ENCODE results near the gene PRUNE2. TPM values are rescaled to one million over a fixed set of nuclear protein-coding genes. Genes with fewer than 3 reads are reported as not detected.

The PRUNE2 gene
- polyA plus RNA-seq, 1 of the 3 experiments (the other 2 are of a cell fraction) = 13.0 TPM

GRCh38 chr9:76567086-76567485 lies 338.8 kb downstream of the PRUNE2 start:
- H3K4me1 ChIP-seq (ENCODE audit: control insufficient read depth in 1 of 2, insufficient read depth in 2 of 2, low read depth in 1 of 2, low read length in 1 of 2) = no peaks in the 10 kb centered on the region

More at GRCh38 chr9:76567086-76567485, 338.8 kb downstream of the PRUNE2 start:
- H3K4me2 ChIP-seq = no peak overlapping the region
- ChIA-PET POLR2A (no interaction called here), CTCF (no interaction called here)
- H3K9me3 ChIP-seq = no peaks in the 10 kb centered on the region
- H2AFZ ChIP-seq (ENCODE audit: low read depth) = no peak overlapping the region
- 0% methylated on average over 2 of the region's 2 CpGs for WGBS (ENCODE audit: low lambda C conversion rate)
- H3F3A ChIP-seq (replicated peaks; ENCODE audit: insufficient read depth) = peaks cover 7% of the 10 kb centered on the region
- no peak overlapping the region for H3K4me3 ChIP-seq (ENCODE audit: low read depth in 2 of 2, low read length in 1 of 2)
- H4K20me1 ChIP-seq (ENCODE audit: insufficient read depth) = no peaks in the 10 kb centered on the region
- H3K27ac ChIP-seq (ENCODE audit: low read depth in 2 of 2, low read length in 1 of 2) = no peak overlapping the region
- no peak overlapping the region for H3K9ac ChIP-seq
- H3K79me2 ChIP-seq (ENCODE audit: insufficient read depth) = no peaks in the 10 kb centered on the region
- no peaks in the 10 kb centered on the region for H3K9me2 ChIP-seq
- TF ChIP-seq USF2 (IDR thresholded peaks at IDR 0.05; ENCODE audit: borderline replicate concordance, low read depth, low read length) (no peak), TAF1 (IDR thresholded peaks at IDR 0.05; ENCODE audit: borderline replicate concordance, low read depth, low read length) (no peak), RXRA (IDR thresholded peaks at IDR 0.05; ENCODE audit: borderline replicate concordance, low read depth) (no peak), USF1 (IDR thresholded peaks at IDR 0.05; ENCODE audit: borderline replicate concordance, low read depth) (no peak), JUND (IDR thresholded peaks at IDR 0.05) (no peak), POLR2AphosphoS5 (IDR thresholded peaks at IDR 0.05; ENCODE audit: low read depth, low read length) (no peak), TEAD4 (IDR thresholded peaks at IDR 0.05; ENCODE audit: borderline replicate concordance, insufficient read depth) (no peak), GATA2 (CRISPR knock-in tag; IDR thresholded peaks at IDR 0.05) (no peak), MEF2A (IDR thresholded peaks at IDR 0.05; ENCODE audit: borderline replicate concordance, low read depth) (no peak), EZH2phosphoT487 (IDR thresholded peaks at IDR 0.05; ENCODE audit: borderline replicate concordance, low read depth) (no peak), MXI1 (IDR thresholded peaks at IDR 0.05; ENCODE audit: low read depth, low read length) (no peak), CTCF (IDR thresholded peaks at IDR 0.05) (no peak), ELF1 (IDR thresholded peaks at IDR 0.05) (no peak), ZBTB33 (IDR thresholded peaks at IDR 0.05; ENCODE audit: borderline replicate concordance, low read depth) (no peak), FOXJ3 (CRISPR knock-in tag; IDR thresholded peaks at IDR 0.05) (no peak)
- no peaks in the 10 kb centered on the region for H3K36me3 ChIP-seq (replicated peaks in 1 of 2; ENCODE audit: control insufficient read depth in 1 of 2, insufficient read depth in 2 of 2, low read length in 1 of 2)
- H3K27me3 ChIP-seq (ENCODE audit: insufficient read depth) = peaks cover 22% of the 10 kb centered on the region; the same call in 1 of the 2 replicates
- no peak for DNase-seq
